Glutamatergic neuron (in vitro differentiated cells): ENCODE data around the gene ATF5. TPM values are rescaled to one million over a fixed set of nuclear protein-coding genes. Genes with fewer than 3 reads are reported as not detected.
A peak's percentile ranks its signal among the peaks of the same experiment; 100 is the strongest.

Experiments
- DNase-seq: peaks from one replicate; pipeline ENCODE4 v3.0.0; 2022
- H3K27ac Mint-ChIP-seq: one replicate; pipeline ENCODE4 v1.8.0; 2020; ENCODE audit warnings: mild to moderate bottlenecking, mixed read lengths, inconsistent platforms; ENCODE audit not compliant: unreplicated experiment
- H3K27me3 Mint-ChIP-seq: one replicate; pipeline ENCODE4 v1.8.0; 2020; ENCODE audit warnings: mild to moderate bottlenecking, moderate library complexity, mixed read lengths, inconsistent platforms; ENCODE audit not compliant: unreplicated experiment
- H3K36me3 Mint-ChIP-seq: one replicate; pipeline ENCODE4 v1.8.0; 2020; ENCODE audit warnings: mild to moderate bottlenecking, mixed read lengths, inconsistent platforms; ENCODE audit not compliant: unreplicated experiment
- H3K4me1 Mint-ChIP-seq: one replicate; pipeline ENCODE4 v1.8.0; 2020; ENCODE audit warnings: mild to moderate bottlenecking, low read depth, mixed read lengths, inconsistent platforms; ENCODE audit not compliant: unreplicated experiment
- H3K4me3 Mint-ChIP-seq: one replicate; pipeline ENCODE4 v1.8.0; 2020; ENCODE audit warnings: mild to moderate bottlenecking, mixed read lengths, inconsistent platforms; ENCODE audit not compliant: unreplicated experiment
- H3K9me3 Mint-ChIP-seq: one replicate; pipeline ENCODE4 v1.8.0; 2020; ENCODE audit warnings: mild to moderate bottlenecking, moderate library complexity, mixed read lengths, inconsistent platforms; ENCODE audit not compliant: unreplicated experiment
- CTCF ChIP-seq: fragments of 200-600 bp; sonication (generic); IDR thresholded peaks from one replicate; pipeline ENCODE4 v1.5.0; 2021; ENCODE audit not compliant: partially characterized antibody, unreplicated experiment
- total RNA-seq: library from RNA; stranded (reverse); fragmentation: NEBNext Ultra II Directional; extraction: Animal tissue kit (Norgen Biotek cat#: 25700); gene quantifications from one replicate; pipeline ENCODE4 v1.2.1, GENCODE V29; 2021; ENCODE audit not compliant: unreplicated experiment

The ATF5 gene
- total RNA-seq, 1 donor from 2014 or later = 138 TPM

GRCh38 chr19:49889687-49890348 is 39.2 kb upstream of the ATF5 start:
- Mint-ChIP-seq H3K27me3 (peaks cover 10% of the 10 kb centered on the region), H3K9me3 (peaks cover 9% of the 10 kb centered on the region), H3K4me3 (peak overlapping the region; percentile 77), H3K4me1 (peaks cover 6% of the 10 kb centered on the region), H3K27ac (peak overlapping the region; percentile 93), H3K36me3 (no peaks in the 10 kb centered on the region)
- DNase-seq = peak; percentile 82
- peak; percentile 82 for TF ChIP-seq CTCF

- peaks cover 6% of the 10 kb centered on the region for H3K4me1 Mint-ChIP-seq
- peak overlapping the region; percentile 70 for H3K27ac Mint-ChIP-seq
- DNase-seq = peak; percentile 75
- TF ChIP-seq CTCF = peak; percentile 54
- H3K36me3 Mint-ChIP-seq = no peaks in the 10 kb centered on the region
- H3K9me3 Mint-ChIP-seq = peaks cover 9% of the 10 kb centered on the region
- peaks cover 10% of the 10 kb centered on the region for H3K27me3 Mint-ChIP-seq
- H3K4me3 Mint-ChIP-seq = peak overlapping the region; percentile 77
Measured at GRCh38 chr19:49890349-49891311, 38.4 kb upstream of the ATF5 start.

DNA sequence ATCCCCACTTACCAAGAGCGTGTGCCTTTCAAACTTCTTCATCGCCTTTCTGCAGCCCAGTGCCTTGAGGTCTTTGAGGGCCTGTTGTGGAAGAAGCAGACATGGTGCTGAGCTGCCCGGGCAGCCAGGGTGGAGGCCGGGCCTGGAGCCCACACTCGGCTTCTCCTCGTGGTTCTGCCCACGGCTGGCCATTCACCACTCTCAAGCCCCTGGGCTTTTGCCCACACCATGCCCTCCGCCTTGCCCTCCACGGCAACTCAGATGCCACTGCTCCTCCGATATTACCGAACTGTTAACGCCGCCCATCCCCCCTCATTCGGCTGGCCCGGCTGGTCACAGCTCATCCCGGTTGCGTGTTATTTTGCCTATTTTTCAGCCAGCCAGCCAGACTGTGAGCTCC is 37.6 kb upstream of the ATF5 start:
- no peak for TF ChIP-seq CTCF
- Mint-ChIP-seq H3K27me3 (peaks cover 12% of the 10 kb centered on the region), H3K27ac (no peak overlapping the region), H3K4me1 (peaks cover 6% of the 10 kb centered on the region), H3K36me3 (no peaks in the 10 kb centered on the region), H3K9me3 (peaks cover 9% of the 10 kb centered on the region), H3K4me3 (no peak overlapping the region)
- DNase-seq = peak; percentile 20

DNA sequence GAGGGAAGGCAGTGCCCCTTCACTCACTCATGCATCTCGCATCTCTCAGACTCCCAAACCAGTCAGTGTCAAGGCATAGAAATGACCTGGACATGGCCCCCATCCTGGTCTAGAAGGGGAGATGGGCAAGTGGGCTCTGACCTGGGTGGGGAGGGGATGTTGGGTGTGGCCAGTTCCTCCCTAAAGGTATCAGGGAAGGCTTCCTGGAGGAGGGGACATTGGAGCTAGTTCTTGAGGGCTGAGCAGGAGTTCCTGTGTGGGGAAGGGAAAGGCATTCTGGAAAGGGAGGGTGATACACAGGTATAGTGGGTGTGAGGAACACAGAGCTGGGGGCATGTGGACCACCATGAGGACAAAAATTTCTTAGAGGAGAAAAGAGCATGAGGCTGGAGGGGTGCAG is 36.3 kb upstream of the ATF5 start:
- H3K36me3 Mint-ChIP-seq = no peaks in the 10 kb centered on the region
- H3K27me3 Mint-ChIP-seq = peaks cover 16% of the 10 kb centered on the region
- DNase-seq = no peak
- peaks cover 6% of the 10 kb centered on the region for H3K4me1 Mint-ChIP-seq
- TF ChIP-seq CTCF = no peak
- no peak overlapping the region for H3K4me3 Mint-ChIP-seq
- H3K27ac Mint-ChIP-seq = peak overlapping the region; percentile 45
- H3K9me3 Mint-ChIP-seq = peaks cover 11% of the 10 kb centered on the region
